ENCODE results near the gene ECM1.
A peak's percentile ranks its signal among the peaks of the same experiment; 100 is the strongest.

DNA sequence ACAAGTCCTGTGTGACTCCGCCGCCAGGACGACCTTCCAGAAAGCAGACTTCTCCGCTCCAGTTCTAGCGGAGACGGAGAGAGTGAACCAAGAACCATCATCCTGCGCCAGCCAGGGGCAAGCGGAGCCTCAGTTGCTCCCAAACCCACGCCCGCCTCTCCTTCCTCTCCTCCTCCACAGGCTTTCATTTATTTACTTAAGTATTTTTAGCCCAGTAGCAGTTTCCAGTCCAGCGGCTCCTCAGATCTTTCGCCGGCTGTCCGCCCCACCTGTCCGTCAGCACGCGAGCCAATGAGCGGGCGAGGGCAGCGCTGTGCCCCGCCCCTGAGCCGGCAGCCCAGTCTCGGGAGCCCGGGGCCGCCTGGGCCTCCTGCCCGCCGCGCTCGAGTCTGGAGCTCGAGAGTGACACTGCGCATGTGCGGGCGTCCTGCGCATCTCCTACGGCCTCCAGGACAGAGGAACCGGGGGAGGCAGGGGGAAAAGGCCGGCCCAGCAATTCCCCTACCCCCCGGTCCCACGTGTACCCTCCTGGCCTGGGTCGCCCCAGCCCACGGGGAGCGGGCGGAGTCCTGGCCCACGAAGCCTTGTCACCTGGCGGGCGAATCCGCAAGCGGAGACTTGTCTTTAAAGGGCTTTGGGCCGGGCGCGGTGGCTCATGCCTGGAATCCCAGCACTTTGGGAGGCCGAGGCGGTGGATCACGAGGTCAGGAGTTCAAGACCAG lies 7.6 kb downstream of the ECM1 start, which contains the start of gene FALEC:
- TF ChIP-seq CTCF (IDR thresholded peaks at IDR 0.05) (peak in 1 of 4 donors; percentile 16), POLR2A (IDR thresholded peaks at IDR 0.05) (peak; percentile 28)

Data from right lobe of liver (tissue), 4 donors.